ENCODE data around the gene ITGAX.

GRCh38 chr16:31331807-31332301, 23.1 kb upstream of the ITGAX start:
- no peak for TF ChIP-seq POLR2A (IDR thresholded peaks at IDR 0.05)
- TF ChIP-seq, protein P1, sequence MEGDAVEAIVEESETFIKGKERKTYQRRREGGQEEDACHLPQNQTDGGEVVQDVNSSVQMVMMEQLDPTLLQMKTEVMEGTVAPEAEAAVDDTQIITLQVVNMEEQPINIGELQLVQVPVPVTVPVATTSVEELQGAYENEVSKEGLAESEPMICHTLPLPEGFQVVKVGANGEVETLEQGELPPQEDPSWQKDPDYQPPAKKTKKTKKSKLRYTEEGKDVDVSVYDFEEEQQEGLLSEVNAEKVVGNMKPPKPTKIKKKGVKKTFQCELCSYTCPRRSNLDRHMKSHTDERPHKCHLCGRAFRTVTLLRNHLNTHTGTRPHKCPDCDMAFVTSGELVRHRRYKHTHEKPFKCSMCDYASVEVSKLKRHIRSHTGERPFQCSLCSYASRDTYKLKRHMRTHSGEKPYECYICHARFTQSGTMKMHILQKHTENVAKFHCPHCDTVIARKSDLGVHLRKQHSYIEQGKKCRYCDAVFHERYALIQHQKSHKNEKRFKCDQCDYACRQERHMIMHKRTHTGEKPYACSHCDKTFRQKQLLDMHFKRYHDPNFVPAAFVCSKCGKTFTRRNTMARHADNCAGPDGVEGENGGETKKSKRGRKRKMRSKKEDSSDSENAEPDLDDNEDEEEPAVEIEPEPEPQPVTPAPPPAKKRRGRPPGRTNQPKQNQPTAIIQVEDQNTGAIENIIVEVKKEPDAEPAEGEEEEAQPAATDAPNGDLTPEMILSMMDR (IDR thresholded peaks at IDR 0.05 in 4 of 5, conservative IDR thresholded peaks at IDR 0.05 in 1 of 5), result no peak

Measured in gastrocnemius medialis (tissue), 4 donors.